HG03342 (cell line): ENCODE results near the gene PSEN1.

ENCODE experiments used
- ATAC-seq: cut with Tn5 transposase; IDR thresholded peaks from one replicate; pipeline ENCODE4 v1.9.1; 2021; ENCODE audit warnings: mild to moderate bottlenecking, moderate library complexity; ENCODE audit not compliant: unreplicated experiment

The PSEN1 gene

DNA sequence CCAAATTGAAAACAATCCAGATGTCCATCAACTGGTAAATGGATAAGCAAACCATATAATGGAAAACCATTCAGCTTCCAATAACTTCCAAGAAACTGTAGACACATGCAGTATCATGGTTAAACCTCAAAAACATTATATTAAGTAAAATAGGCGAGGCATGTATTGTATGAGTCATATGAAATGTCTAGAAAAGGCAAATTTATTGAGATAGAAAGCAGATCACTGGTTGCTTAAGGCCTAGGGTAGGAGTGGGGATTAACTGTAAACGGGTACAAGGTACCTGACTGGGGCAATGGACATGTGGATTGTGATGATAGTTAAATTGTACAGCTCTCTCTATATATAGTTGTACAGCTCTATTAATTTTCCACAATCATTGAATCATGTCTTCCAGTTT is 79.7 kb downstream of the PSEN1 start:
- no peak for ATAC-seq

DNA sequence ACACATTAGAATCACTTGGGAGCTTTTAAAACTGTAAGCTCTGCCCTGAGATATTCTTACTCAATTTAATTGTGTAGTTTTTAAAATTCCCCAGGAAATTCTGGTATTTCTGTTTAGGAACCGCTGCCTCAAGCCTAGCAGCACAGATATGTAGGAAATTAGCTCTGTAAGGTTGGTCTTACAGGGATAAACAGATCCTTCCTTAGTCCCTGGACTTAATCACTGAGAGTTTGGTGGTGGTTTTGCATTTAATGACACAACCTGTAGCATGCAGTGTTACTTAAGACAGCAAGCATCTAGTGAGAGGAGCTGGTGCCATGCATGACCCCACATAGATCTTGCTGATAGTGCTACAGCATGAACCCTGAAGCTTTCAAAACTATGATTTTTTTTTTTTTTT is 81.1 kb downstream of the PSEN1 start:
- ATAC-seq, result no peak

DNA sequence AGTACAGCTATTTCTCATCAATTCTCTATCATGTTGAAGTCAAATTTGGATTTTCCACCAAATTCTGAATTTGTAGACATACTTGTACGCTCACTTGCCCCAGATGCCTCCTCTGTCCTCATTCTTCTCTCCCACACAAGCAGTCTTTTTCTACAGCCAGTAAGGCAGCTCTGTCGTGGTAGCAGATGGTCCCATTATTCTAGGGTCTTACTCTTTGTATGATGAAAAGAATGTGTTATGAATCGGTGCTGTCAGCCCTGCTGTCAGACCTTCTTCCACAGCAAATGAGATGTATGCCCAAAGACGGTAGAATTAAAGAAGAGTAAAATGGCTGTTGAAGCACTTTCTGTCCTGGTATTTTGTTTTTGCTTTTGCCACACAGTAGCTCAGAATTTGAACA is 83.8 kb downstream of the PSEN1 start:
- no peak for ATAC-seq

DNA sequence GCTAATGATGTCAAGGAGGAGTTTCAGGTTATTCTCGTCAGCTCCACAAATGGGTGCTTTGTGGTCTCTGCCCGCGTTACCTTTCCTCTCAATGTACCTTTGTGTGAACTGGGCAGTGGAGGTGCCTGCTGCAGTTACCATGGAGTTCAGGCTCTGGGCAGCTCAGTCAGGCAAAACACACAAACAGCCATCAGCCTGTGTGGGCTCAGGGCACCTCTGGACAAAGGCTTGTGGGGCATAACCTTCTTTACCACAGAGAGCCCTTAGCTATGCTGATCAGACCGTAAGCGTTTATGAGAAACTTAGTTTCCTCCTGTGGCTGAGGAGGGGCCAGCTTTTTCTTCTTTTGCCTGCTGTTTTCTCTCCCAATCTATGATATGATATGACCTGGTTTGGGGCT is 84.3 kb downstream of the PSEN1 start:
- no peak for ATAC-seq

DNA sequence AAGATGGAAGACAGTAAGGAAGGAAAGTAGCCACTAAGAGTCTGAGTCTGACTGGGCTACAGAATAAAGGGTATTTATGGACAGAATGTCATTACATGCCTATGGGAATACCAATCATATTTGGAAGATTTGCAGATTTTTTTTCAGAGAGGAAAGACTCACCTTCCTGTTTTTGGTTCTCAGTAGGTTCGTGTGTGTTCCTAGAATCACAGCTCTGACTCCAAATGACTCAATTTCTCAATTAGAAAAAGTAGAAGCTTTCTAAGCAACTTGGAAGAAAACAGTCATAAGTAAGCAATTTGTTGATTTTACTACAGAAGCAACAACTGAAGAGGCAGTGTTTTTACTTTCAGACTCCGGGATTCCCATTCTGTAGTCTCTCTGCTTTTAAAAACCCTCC is 85.6 kb downstream of the PSEN1 start:
- no peak for ATAC-seq

DNA sequence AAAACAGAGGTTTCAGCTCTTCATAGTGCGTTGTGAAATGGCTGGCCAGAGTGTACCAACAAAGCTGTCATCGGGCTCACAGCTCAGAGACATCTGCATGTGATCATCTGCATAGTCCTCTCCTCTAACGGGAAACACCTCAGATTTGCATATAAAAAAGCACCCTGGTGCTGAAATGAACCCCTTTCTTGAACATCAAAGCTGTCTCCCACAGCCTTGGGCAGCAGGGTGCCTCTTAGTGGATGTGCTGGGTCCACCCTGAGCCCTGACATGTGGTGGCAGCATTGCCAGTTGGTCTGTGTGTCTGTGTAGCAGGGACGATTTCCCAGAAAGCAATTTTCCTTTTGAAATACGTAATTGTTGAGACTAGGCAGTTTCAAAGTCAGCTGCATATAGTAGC is 86.7 kb downstream of the PSEN1 start:
- peak; percentile 66 for ATAC-seq

DNA sequence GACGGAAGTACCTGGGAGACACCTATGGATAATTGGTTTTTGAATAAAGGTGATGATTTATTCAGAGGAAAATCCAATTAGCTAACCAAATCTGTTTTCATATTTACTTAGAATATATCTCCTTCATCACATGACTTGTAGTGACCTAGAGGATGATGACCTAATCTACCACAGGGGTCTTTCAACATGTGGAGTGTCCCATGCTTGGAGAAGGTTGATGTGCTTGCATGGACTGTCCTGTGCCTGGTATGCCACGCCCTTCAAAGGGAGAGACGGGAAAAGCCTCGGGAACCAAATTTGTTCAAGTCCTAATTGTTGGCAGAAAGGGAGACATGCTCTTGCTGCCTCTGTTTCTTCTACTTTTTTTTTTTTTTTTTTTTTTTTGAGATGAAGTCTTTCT is 89.2 kb downstream of the PSEN1 start:
- ATAC-seq, result no peak

DNA sequence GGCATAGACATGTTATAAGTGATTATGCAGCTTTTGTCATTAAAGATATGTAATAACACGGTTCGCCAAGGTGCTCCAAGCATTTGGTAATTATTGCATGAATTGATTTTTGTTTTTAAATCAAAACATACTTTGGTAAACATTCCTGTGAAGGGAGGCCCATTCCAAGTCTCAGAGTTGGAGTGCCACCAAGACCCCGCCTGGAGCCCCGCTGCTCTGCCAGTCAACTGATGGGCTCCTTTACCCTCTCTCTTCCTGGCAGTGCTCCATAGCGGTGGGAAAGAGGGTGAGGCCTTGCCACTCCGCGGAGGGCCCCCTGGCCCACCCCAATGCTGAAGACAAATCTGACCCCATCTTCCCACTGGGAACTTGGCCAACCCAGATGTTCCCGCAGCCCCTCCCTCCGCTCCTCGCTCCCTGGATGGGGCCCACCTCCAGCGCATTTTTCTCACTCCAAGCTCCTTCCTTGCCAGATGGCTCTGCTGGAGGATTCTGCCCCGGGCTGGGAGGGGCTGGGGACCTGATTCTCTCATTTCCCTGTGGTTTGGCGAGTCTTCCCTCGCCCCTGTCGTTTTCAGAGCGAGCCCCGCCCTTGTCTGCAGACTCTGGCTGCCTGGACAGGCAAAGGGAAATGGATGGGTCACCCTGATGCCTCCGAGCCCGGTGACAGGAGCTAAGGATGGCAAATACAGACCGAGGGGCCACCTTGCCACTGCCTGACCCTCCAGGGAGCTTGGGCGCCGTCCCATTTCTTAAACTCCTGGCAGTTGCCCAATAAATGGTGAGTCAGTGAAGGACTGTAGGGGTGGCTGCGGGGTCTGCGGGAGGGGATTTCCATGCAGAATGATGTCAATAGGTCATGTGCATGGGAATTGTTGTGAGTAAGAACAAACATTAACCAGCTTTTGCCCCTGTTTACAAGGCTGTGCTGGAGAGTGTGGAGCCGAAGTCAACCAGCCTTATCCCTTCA is 91.8 kb downstream of the PSEN1 start:
- no peak for ATAC-seq

DNA sequence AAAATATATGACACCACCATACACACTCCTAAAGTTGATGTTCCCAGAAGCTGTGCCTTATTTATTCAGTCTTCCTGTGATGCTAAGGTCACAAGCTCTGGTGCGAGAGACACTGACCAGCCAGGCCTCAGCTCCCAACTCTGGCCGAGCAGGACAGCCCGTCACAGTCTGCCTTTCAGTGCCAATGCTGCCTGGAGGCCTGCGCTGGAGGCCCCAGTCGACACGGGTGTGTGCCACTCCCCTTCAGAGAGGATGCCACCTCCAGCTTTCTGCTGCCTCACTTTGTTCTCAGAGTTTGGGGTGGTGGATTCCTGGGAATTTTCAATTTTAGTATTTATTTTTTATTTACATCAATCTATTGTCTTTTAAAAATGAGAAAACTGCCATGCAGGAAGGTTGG is 93.7 kb downstream of the PSEN1 start:
- no peak for ATAC-seq

DNA sequence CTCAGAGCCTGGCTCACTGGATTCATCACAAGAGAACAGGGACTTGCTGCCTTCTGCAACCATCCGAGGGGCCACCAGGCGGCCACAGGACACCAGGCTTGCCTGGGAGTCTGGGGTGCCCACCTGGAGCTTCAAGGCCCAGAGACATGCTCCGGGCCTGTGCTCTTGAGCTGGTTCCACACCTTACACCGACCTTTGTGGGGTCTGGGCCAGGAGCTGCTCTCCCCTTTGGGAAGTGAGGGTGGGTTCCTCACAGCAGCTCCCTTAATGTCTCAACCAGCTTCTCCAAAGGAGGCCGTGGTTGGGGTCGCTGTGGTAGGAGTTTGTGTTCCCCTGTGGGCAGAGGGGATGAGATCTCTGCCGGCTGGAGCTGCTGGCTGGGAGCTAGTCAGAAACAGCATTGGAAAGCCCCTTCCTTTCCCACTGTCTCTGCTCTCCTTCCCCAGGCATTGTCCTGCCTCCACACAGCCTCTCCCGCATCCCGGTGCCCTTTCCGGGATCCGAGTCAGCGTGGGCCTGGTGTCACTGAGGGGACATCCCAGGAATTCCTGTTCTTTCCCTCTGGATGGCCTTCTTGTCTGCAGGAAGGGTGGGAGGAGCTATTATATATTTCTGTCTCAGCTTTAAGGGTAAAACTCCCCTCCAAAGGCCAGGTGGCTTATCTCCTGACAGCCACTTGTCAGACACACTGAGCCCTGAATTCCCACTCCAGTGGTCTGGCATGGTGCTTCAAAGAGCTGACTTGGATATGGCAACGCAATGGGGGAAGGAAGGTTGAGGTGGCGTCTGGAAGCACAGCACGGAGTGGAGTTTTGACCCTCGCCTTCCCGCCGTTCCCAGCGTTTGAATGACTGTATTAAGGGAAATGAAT is 95.9 kb downstream of the PSEN1 start:
- ATAC-seq, result no peak

DNA sequence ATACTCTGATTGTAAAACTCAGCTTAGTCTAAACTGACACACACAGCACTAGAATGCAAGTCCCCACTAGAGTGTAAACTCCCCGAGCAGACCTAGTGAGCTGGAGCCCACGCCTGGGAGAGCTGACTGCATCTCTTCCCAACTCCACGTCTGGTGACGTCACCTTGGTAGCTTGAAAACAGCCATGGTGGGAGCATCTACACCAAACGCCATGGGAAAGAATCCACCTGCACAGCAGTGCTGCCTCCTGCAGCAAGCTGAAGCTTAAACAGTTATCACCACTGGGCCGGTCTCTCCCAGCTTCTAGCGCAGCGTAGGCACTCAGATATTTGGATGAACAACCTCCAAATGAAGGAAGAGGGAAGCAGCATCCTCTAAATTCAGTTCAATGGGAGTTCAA is 96.7 kb downstream of the PSEN1 start:
- ATAC-seq, result no peak

DNA sequence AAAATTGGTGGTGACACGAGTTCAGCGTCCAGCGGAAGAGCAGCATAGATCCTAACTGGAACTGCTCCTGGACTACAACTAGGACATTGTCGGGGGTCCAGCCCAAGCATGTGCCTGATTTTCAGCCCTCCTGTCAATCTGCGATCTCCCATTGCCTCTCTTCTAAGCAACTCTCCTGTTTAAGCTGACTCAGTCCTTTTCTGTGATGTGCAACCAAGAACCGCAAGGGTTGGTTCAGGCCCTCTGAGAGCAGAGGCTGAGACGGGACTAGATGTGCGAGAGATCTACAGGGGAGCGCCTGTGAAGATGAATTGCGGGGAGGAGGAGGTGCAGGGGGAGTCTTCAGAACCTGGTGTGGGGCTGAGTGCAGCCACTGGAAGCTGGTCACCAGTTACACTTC is 97.3 kb downstream of the PSEN1 start:
- ATAC-seq, result no peak

DNA sequence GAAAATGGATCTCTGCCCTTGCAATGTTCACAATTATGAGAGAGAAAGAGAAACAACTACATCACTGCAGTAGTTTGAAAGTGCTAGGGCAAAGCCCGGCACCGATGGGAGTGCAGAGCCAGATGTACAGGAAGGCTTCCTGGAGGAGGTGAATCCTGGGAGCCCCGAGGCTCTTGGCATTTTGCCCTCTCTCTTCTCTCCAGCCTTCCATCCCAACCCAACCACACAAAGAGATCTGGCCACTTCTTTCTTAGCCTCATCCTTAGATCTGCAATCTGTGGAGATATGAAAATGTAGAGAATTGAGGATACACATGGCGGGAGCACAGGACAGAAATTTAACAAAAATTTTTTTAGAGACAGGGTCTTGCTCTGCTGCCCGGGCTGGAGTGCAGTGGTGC is 97.7 kb downstream of the PSEN1 start:
- no peak for ATAC-seq

DNA sequence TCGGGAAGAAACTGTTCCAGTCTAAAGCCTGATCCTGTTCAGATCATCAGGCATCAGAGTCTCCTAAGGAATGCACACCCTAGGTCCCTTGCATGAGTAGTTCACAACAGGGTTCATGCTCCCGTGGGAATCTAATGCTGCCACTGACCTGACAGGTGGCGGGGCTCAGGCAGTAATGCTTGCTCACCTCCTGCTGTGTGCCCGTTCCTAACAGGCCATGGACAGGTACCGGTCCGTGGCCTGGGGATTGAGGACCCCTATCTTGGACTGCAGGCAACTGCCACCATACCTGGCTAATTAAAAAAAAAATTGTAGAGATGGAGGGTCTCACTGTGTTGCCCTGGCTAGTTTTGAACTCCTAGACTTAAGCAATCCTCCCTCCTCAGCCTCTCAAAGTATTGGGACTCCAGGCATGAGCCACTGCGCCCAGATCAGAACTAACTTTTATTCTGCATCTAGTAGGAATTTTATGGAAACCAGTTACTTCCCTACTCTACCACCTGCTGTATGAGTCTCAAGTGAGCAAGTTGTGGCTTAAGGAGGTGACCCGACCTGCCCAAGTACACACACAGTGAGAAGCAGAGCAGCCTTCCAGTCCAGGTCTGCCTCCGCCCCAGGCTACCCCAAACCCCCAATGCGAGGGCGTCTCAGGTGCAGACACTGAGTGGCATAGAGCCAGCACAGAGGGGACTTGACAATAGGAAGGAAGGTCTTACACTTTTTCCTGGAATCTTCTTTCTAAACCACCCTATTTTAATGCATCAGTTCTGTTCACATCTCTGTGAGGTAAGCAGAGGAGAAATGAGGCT is 98.5 kb downstream of the PSEN1 start:
- no peak for ATAC-seq

DNA sequence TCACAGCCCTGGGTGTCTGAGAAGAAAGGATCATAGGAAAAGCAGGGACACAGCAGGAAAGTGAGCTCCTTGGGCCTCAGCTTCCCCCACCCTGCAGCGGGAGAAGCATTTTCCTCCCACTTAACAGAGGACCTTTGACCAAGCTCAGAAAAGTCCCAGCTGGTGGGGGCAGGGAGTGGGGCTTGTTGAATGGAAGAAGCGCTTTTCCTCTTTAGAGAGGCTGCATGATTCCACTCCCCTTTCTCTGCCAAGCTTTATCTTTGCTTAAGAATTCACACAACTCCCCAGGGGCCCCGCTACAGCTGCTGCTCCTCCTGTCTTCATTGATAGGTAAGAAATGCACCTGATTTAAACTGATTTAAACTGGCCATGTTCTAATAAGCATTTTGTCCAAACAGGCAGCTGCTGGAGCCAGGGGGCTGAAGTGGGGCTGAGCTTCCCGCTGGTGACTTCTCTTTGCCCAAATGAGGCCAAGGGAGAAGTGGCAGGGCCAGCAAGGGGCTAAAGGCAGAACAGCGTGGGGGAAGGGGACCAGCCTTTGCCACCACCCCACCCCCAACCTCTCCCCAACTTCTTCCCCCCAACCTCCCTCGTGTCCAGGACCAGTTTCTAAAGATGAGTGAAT is 99.3 kb downstream of the PSEN1 start:
- ATAC-seq, result no peak

DNA sequence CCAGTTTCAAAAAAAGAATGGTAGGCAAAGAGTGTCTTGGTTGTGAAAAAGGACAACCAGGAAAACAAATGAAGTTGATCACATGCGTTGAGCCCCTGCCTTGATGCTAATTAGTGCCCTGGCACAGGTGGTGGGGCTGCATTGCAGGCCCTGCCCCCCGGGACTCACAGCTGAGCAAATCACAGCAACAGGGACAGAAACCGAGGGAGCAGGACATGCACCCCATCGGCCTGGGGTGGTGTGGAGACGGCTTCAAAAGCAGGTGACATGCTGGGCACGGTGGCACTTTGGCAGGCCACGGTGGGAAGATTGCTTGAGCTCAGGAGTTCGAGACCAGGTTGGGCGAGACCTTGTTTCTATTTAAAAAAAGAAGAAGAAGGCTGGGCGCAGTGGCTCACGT is 99.8 kb downstream of the PSEN1 start:
- ATAC-seq, result no peak

DNA sequence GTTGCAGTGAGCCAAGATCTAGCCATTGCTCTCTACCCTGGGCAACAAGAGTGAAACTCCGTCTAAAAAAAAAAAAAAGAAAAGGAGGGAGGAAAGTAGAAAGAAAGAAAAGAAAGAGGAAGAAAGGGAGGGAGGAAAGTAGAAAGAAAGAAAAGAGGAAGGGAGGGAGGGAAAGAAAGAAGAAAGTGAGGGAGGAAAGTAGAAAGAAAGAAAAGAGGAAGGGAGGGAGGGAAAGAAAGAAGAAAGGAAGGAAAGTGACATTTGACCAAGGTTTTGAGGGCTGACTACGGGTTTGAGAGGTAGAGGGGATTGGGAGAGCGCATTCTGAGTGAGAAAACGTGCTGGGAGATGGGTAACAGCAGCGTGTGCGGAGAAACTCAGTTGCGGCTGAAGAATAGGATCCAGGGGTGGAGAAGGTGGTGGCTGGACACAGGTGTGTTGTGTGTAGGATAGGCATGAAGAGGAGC is 100.5 kb downstream of the PSEN1 start:
- no peak for ATAC-seq

DNA sequence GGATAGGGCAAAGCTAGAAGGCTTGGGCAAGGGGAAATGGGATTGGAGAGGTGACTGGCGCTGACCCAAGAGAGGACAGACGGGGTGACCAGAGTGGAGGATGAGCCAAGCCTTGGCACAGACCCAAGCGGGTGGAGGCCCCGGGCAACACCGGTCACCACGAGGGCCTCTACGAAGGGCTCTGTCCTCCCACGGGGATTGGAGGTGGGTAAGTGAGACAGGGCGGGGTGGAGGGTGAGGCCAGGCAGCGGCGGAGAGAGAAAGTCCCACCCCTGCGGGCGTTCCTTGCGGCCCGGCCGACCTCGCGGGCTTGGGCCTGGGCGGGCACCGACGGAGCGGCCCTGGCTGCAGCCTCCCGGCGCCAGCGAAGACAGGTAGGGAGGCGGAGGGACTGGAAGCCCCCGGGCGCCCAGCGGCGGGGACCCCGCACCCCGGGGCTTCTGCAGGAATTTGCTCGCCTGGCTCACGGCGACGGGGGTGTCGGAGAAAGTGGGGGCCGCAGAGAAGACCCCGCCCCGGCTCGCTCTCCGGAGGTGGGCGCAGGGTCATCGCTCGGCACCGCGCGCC is 101.0 kb downstream of the PSEN1 start, which contains the start of gene PAPLN:
PAPLN (plus strand) TSS at position 288 of the 567 bp plus-strand sequence. CDS start 2,273 bp downstream, outside the sequence.
- ATAC-seq, result no peak

DNA sequence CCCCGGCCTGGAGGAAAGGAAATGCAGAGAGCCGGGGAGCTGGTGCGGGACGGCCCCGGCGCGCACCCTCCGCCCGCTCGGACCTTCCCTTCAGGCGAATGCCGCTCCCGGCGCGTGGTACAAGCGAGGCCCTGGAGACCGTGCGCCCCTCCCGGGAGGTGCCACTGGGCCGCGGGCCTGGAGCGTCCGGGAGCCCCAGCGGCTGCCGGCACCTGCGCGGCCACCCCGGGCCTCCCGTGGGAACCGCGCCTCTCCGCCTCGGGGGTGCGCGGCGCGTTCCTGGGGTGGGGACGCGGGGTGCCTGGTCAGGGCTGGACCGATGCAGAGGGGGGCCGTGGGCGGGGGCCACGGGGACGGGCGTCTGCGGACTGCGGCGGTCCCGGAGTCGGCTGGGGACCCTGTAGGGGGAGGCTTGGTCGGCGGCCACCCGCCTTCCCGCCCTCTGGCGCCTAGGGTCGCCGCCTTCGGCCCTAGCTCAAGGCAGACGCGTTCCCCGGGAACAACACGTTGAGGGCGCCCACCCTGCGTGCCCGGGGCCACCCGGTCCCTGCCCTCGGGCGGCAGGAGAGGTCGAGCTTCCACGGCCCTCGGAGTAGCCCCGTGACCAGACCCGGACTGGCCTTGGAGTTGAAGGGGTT is 101.6 kb downstream of the PSEN1 start:
- ATAC-seq, result no peak
